IMR-90 (cell line): ENCODE measurements around the gene MTHFD2L. TPM values are rescaled to one million over a fixed set of nuclear protein-coding genes. Genes with fewer than 3 reads are reported as not detected.

Experiments used
- ATAC-seq: fragments of 200-7000 bp; cut with Tn5 transposase; 2 replicates; pipeline ENCODE4 v1.9.1; 2020; ENCODE audit warnings: low read depth, mild to moderate bottlenecking, moderate library complexity
- BruUV-seq: library from RNA; stranded (reverse); fragments of 400-500 nt; replicated peaks from 2 replicates; lab custom pipeline; 2021; lab: Mats Ljungman, UMichigan
- CTCF ChIA-PET: fragments of 300-600 bp; formaldehyde crosslinking; extraction: SDS; loops from one replicate; lab custom pipeline; 2021; ENCODE audit warnings: antibody characterized with exemption; lab: Yijun Ruan, JAX
- POLR2A ChIA-PET: fragments of 300-600 bp; sonication (Branson Sonifier 250); formaldehyde crosslinking; loops from one replicate; lab custom pipeline; 2022; ENCODE audit warnings: antibody characterized with exemption; ENCODE audit not compliant: unreplicated experiment; lab: Charles Lee
- DNase-seq: peaks from one replicate; pipeline ENCODE4 v3.0.0; 2013
- H2AFZ ChIP-seq: replicated peaks from 2 replicates; pipeline ENCODE3; 2013; ENCODE audit warnings: low read length, mild to moderate bottlenecking; ENCODE audit not compliant: poor library complexity
- H2AK5ac ChIP-seq: 2 replicates; pipeline ENCODE4 v1.6.1; 2013; ENCODE audit warnings: low read depth, low read length, inconsistent platforms
- H2AK9ac ChIP-seq: replicated peaks from 2 replicates; pipeline ENCODE3; 2013; ENCODE audit warnings: mild to moderate bottlenecking, low read depth, low read length, moderate library complexity; ENCODE audit not compliant: poor library complexity
- H2BK120ac ChIP-seq: 2 replicates; pipeline ENCODE4 v1.6.1; 2013; ENCODE audit warnings: low read depth, low read length, inconsistent platforms
- H2BK15ac ChIP-seq: 3 replicates; pipeline ENCODE4 v1.6.1; 2013; ENCODE audit warnings: low read depth, low read length, inconsistent platforms
- H2BK20ac ChIP-seq: 2 replicates; pipeline ENCODE4 v1.6.1; 2013; ENCODE audit warnings: low read depth, mild to moderate bottlenecking, inconsistent platforms, low read length, moderate library complexity
- H2BK5ac ChIP-seq: 2 replicates; pipeline ENCODE4 v1.6.1; 2013; ENCODE audit warnings: mild to moderate bottlenecking, low read depth, low read length, inconsistent platforms; ENCODE audit not compliant: poor library complexity, severe bottlenecking
- H3K14ac ChIP-seq: replicated peaks from 2 replicates; pipeline ENCODE4 v1.6.1; 2013; ENCODE audit warnings: low read depth, low read length, inconsistent platforms
- H3K18ac ChIP-seq: 2 replicates; pipeline ENCODE4 v1.6.1; 2013; ENCODE audit warnings: low read depth, low read length, control low read depth
- H3K23ac ChIP-seq: 2 replicates; pipeline ENCODE4 v1.6.1; 2013; ENCODE audit warnings: low read depth, low read length, inconsistent platforms
- H3K27ac ChIP-seq: 2 replicates; pipeline ENCODE4 v1.5.1; 2013; ENCODE audit warnings: mild to moderate bottlenecking, control low read depth, low read length; ENCODE audit not compliant: insufficient read depth
- H3K27me3 ChIP-seq: 2 replicates; pipeline ENCODE4 v1.6.1; 2013; ENCODE audit warnings: low read length; ENCODE audit not compliant: control insufficient read depth, insufficient read depth
- H3K36me3 ChIP-seq: 2 replicates; pipeline ENCODE4 v1.6.1; 2013; ENCODE audit warnings: low read length, mixed read lengths; ENCODE audit not compliant: control insufficient read depth, insufficient read depth
- H3K4ac ChIP-seq: 2 replicates; pipeline ENCODE4 v1.6.1; 2013; ENCODE audit warnings: low read depth, low read length, inconsistent platforms
- H3K4me1 ChIP-seq: 2 replicates; pipeline ENCODE4 v1.6.1; 2013; ENCODE audit warnings: low read length, mixed read lengths; ENCODE audit not compliant: control insufficient read depth, insufficient read depth
- H3K4me2 ChIP-seq: 2 replicates; pipeline ENCODE4 v1.6.1; 2013; ENCODE audit warnings: low read depth, mild to moderate bottlenecking, control low read depth, low read length, moderate library complexity
- H3K4me3 ChIP-seq: 2 replicates; pipeline ENCODE4 v1.5.1; 2013; ENCODE audit warnings: low read depth, mild to moderate bottlenecking, control low read depth, low read length, moderate library complexity; ENCODE audit not compliant: insufficient read depth
- H3K56ac ChIP-seq: 2 replicates; pipeline ENCODE4 v1.6.1; 2013; ENCODE audit warnings: low read length, inconsistent platforms; ENCODE audit not compliant: insufficient read depth; ENCODE audit errors: extremely low read depth
- H3K79me1 ChIP-seq, 2 experiments: 2 replicates each; pipeline ENCODE4 v1.6.1; 2013; ENCODE audit warnings: low read length in 2 of 2, inconsistent platforms in 1 of 2, low read depth in 1 of 2
- H3K9ac ChIP-seq: 2 replicates; pipeline ENCODE4 v1.6.1; 2013; ENCODE audit warnings: low read depth, low read length, control low read depth
- H3K9me1 ChIP-seq: 2 replicates; pipeline ENCODE4 v1.6.1; 2013; ENCODE audit warnings: low read length, inconsistent platforms; ENCODE audit not compliant: insufficient read depth
- H3K9me3 ChIP-seq: 2 replicates; pipeline ENCODE4 v1.6.1; 2013; ENCODE audit warnings: low read length; ENCODE audit not compliant: control insufficient read depth, insufficient read depth
- H4K20me1 ChIP-seq: 2 replicates; pipeline ENCODE4 v1.6.1; 2013; ENCODE audit warnings: low read length, inconsistent platforms; ENCODE audit not compliant: insufficient read depth
- H4K5ac ChIP-seq: 2 replicates; pipeline ENCODE4 v1.6.1; 2013; ENCODE audit warnings: mild to moderate bottlenecking, low read depth, low read length, control low read depth
- H4K8ac ChIP-seq, 2 experiments: 2 replicates each; pipeline ENCODE4 v1.6.1; 2013; ENCODE audit warnings: low read depth in 2 of 2, low read length in 2 of 2, control low read depth in 1 of 2, inconsistent platforms in 1 of 2
- H4K91ac ChIP-seq: 2 replicates; pipeline ENCODE4 v1.6.1; 2013; ENCODE audit warnings: low read depth, low read length, inconsistent platforms; ENCODE audit not compliant: insufficient read depth
- BHLHE40 ChIP-seq: fragments of 150-350 bp; IDR thresholded peaks from 2 replicates; pipeline ENCODE4 v1.6.1; 2016; ENCODE audit warnings: mild to moderate bottlenecking, low read depth, low read length
- CEBPB ChIP-seq: IDR thresholded peaks from 2 replicates; pipeline ENCODE4 v1.6.1; 2012; ENCODE audit warnings: low read depth, low read length, improper control_type of control experiment
- FOS ChIP-seq: fragments of 150-350 bp; IDR thresholded peaks from 2 replicates; pipeline ENCODE4 v1.6.1; 2016; ENCODE audit warnings: low read depth, low read length
- RCOR1 ChIP-seq: IDR thresholded peaks from 2 replicates; pipeline ENCODE4 v1.6.1; 2012; ENCODE audit warnings: mild to moderate bottlenecking, low read length, improper control_type of control experiment; ENCODE audit not compliant: insufficient replicate concordance
- WGBS, 2 experiments: methylation state at CpG; one replicate each; pipeline versions ENCODE4 v1.1.5 to v1.1.7; 2013; ENCODE audit warnings: missing lambda C conversion rate in 2 of 2; ENCODE audit not compliant: insufficient read length in 1 of 2; ENCODE audit errors: extremely low coverage in 2 of 2; 5-methylcytosine and 5-hydroxymethylcytosine counted together
- dilution Hi-C: fragments of 300-500 bp; cut with HindIII; formaldehyde crosslinking; loops from one replicate; pipeline ENCODE4 v1.14.3; 2018; ENCODE audit warnings: low sequenced_read_pairs; ENCODE audit not compliant: unreplicated experiment
- in situ Hi-C: fragments of 300-500 bp; cut with MboI; formaldehyde crosslinking; loops from 3 replicates; pipeline ENCODE4 v1.14.3; 2019; ENCODE audit warnings: low sequenced_read_pairs, inconsistent platforms, mixed read lengths
- intact Hi-C: fragments of 100-400 bp; cut with micrococcal nuclease; formaldehyde crosslinking; loops from 2 replicates; pipeline ENCODE4 v1.10.0; 2022
- polyA plus RNA-seq, 3 experiments: library from polyadenylated mRNA; depleted of rRNA; stranded (reverse); fragments of >200 nt; gene quantifications; 2 replicates each; pipeline ENCODE4 v1.2.3, GENCODE V29; 2012; ENCODE audit warnings: low replicate concordance in 1 of 3
- total RNA-seq: library from RNA; depleted of rRNA; stranded (reverse); fragments of >200 nt; gene quantifications from 2 replicates; pipeline ENCODE4 v1.2.3, GENCODE V29; 2012

Gene MTHFD2L
- total and polyA plus RNA-seq, 2 of the 4 experiments (the other 2 are of a cell fraction), result 2.8 to 4.3 TPM

- TF ChIP-seq FOS, result no peak
Observed at GRCh38 chr4:74189331-74190043, 31.6 kb downstream of the MTHFD2L start (continued).

GRCh38 chr4:74190332-74190731 lies 32.4 kb downstream of the MTHFD2L start:
- Histone ChIP-seq H2AK9ac (no peak overlapping the region), H3K56ac (no peak overlapping the region), H3K14ac (no peak overlapping the region), H2BK20ac (no peak overlapping the region), H3K27me3 (no peaks in the 10 kb centered on the region), H4K91ac (no peak overlapping the region), H2AFZ (no peak overlapping the region), H3K9ac (no peak overlapping the region), H3K18ac (no peak overlapping the region), H2BK5ac (no peak overlapping the region), H4K5ac (no peak overlapping the region), H3K4me1 (no peaks in the 10 kb centered on the region), H3K9me3 (no peaks in the 10 kb centered on the region), H3K36me3 (no peaks in the 10 kb centered on the region), H3K79me1 (no peaks in the 10 kb centered on the region), H3K27ac (no peak overlapping the region), H3K23ac (no peak overlapping the region), H3K4me3 (no peak overlapping the region), H4K8ac (no peak overlapping the region), H3K9me1 (no peaks in the 10 kb centered on the region), H4K20me1 (no peaks in the 10 kb centered on the region), H3K4ac (no peak overlapping the region), H2BK15ac (no peak overlapping the region), H2BK120ac (no peak overlapping the region), H2AK5ac (no peak overlapping the region), H3K4me2 (no peak overlapping the region)
- WGBS, 2 experiments, result no CpG with 5 or more reads among the region's 4 CpGs
- TF ChIP-seq BHLHE40 (no peak), CEBPB (no peak), RCOR1 (no peak)
- DNase-seq, result no peak
- no peak for ATAC-seq
- ChIA-PET POLR2A (no interaction called here), CTCF (interaction anchor here (0.7 kb wide), 1 partner anchor 9 kb away, joined by 3 read pairs; no protein-coding TSS in a partner anchor)
- in situ Hi-C loops (loop anchor here (10.0 kb wide), 1 partner anchor 484 kb away; no protein-coding TSS in a partner anchor), intact Hi-C loops (loop anchor here (5.0 kb wide), 1 partner anchor 487 kb away; no protein-coding TSS in a partner anchor), dilution Hi-C loops (no loop called here)
- no TSS peak for BruUV-seq
